Lung (tissue), 12 donors: Measurements from ENCODE around the gene ULK2. TPM values are rescaled to one million over a fixed set of nuclear protein-coding genes. Genes with fewer than 3 reads are reported as not detected.
"Not testable (repeated sequence)": the region's sequence is repeated elsewhere in the genome, so short reads cannot be mapped to it uniquely, and the experiment has no call there.

ENCODE experiments used
- ATAC-seq: fragments of 200-7000 bp; cut with Tn5 transposase; one replicate; pipeline ENCODE4 v1.9.1; 2020; ENCODE audit warnings: moderate number of reproducible peaks; ENCODE audit not compliant: insufficient read depth, low FRiP score
- DNase-seq, 3 donors: peaks; one replicate each; pipeline ENCODE4 v3.0.0-alpha.2; 2013 to 2017
- H3K27ac ChIP-seq, 2 donors: one replicate each; pipeline ENCODE4 v1.5.1; 2013; ENCODE audit warnings: mild to moderate bottlenecking in 2 of 2, moderate library complexity in 2 of 2, control low read depth in 1 of 2, inconsistent platforms in 1 of 2, low read depth in 1 of 2, low read length in 1 of 2
- H3K27me3 ChIP-seq, 3 donors: one replicate each; pipeline ENCODE4 v1.5.1; 2013; ENCODE audit warnings: low read length in 2 of 3; ENCODE audit not compliant: control insufficient read depth in 3 of 3, insufficient read depth in 3 of 3
- H3K36me3 ChIP-seq, 4 donors: one replicate each; pipeline ENCODE4 v1.5.1; 2013; ENCODE audit warnings: low read length in 4 of 4, mild to moderate bottlenecking in 1 of 4, moderate library complexity in 1 of 4; ENCODE audit not compliant: control insufficient read depth in 4 of 4, insufficient read depth in 4 of 4
- H3K4me1 ChIP-seq, 5 donors: one replicate each; pipeline ENCODE4 v1.5.1; 2013; ENCODE audit warnings: low read length in 5 of 5, mild to moderate bottlenecking in 2 of 5, moderate library complexity in 1 of 5; ENCODE audit not compliant: control insufficient read depth in 5 of 5, insufficient read depth in 5 of 5
- H3K4me3 ChIP-seq: one replicate; pipeline ENCODE4 v1.5.1; 2013; ENCODE audit warnings: mild to moderate bottlenecking, control low read depth, moderate library complexity
- H3K9ac ChIP-seq, 2 donors: one replicate each; pipeline ENCODE4 v1.5.1; 2013; ENCODE audit warnings: low read length in 2 of 2, control low read depth in 1 of 2; ENCODE audit not compliant: insufficient read depth in 1 of 2
- H3K9me3 ChIP-seq, 4 donors: one replicate each; pipeline ENCODE4 v1.5.1; 2013; ENCODE audit warnings: low read length in 3 of 4, mild to moderate bottlenecking in 1 of 4, moderate library complexity in 1 of 4; ENCODE audit not compliant: control insufficient read depth in 4 of 4, insufficient read depth in 3 of 4
- CTCF ChIP-seq: IDR thresholded peaks from 2 replicates; pipeline ENCODE4 v1.5.1; 2012; ENCODE audit warnings: mild to moderate bottlenecking; ENCODE audit errors: control extremely low read depth, extremely low read depth
- WGBS, 2 donors: extraction: QIAGEN DNeasy Blood & Tissue Kit; methylation state at CpG; one replicate each; pipeline ENCODE4 v1.1.7; 2013; 5-methylcytosine and 5-hydroxymethylcytosine counted together
- polyA plus RNA-seq, 2 donors: library from polyadenylated mRNA; stranded (reverse); fragments of 200-250 nt; gene quantifications; one replicate each; pipeline ENCODE4 v1.2.1, GENCODE V29; 2013
- total RNA-seq, 2 donors: library from RNA; depleted of rRNA in 1 of 2; stranded (reverse); fragments of >200 nt in 1 of 2; gene quantifications; one replicate each; pipeline ENCODE4 v1.2.1, GENCODE V29; 2014 to 2021
- donor health status: control.
- donor health status: control.
- donor health status: Bipolar disorder and iron deficiency.
- donor health status: healthy.
- donor health status: DM: yes; HTN: yes; CAD: no.

ULK2 gene
- total and polyA plus RNA-seq, 4 donors: 5.8 to 61.4 (median 16.5) TPM

- no peaks in the 10 kb centered on the region for H3K27me3 ChIP-seq
- DNase-seq: peak; percentile 79 to 88 (median 85)
- TF ChIP-seq CTCF: no peak
Measured at GRCh38 chr17:19867079-19867328, 732 bp downstream of the ULK2 start.

GRCh38 chr17:19865021-19865420 lies 2.7 kb downstream of the ULK2 start:
- H3K36me3 ChIP-seq: peaks cover 0 to 16% (median 3%) of the 10 kb centered on the region in 4 donors
- no peak overlapping the region for H3K4me3 ChIP-seq
- H3K9me3 ChIP-seq: no peaks in the 10 kb centered on the region
- H3K4me1 ChIP-seq: peaks cover 0 to 14% (median 3%) of the 10 kb centered on the region in 5 donors
- H3K27ac ChIP-seq: no peak overlapping the region
- peak overlapping the region in 1 of 2 donors; percentile 34 for H3K9ac ChIP-seq
- TF ChIP-seq CTCF: no peak
- H3K27me3 ChIP-seq: no peaks in the 10 kb centered on the region
- DNase-seq: no peak
- ATAC-seq: no peak
- WGBS, 2 donors: 73 to 77% methylated on average over 3 of the region's 3 CpGs

More at GRCh38 chr17:19867079-19867328, 732 bp downstream of the ULK2 start:
- H3K4me3 ChIP-seq: peak overlapping the region; percentile 92
- H3K4me1 ChIP-seq: peaks cover 0 to 14% (median 3%) of the 10 kb centered on the region in 5 donors
- no peaks in the 10 kb centered on the region for H3K9me3 ChIP-seq
- peaks cover 0 to 12% (median 3%) of the 10 kb centered on the region in 4 donors for H3K36me3 ChIP-seq
- 0% methylated on average over 27 of the region's 27 CpGs for WGBS, 2 donors
- H3K9ac ChIP-seq: peak overlapping the region; percentile 68 to 77
- peak; percentile 77 for ATAC-seq
- peak overlapping the region; percentile 72 to 96 for H3K27ac ChIP-seq

GRCh38 chr17:19860647-19861177 lies 7.0 kb downstream of the ULK2 start:
- H3K27ac ChIP-seq, ATAC-seq, H3K9ac ChIP-seq, H3K4me3 ChIP-seq, H3K4me1 ChIP-seq, H3K9me3 ChIP-seq, H3K27me3 ChIP-seq, DNase-seq: not testable (repeated sequence)
- WGBS, 2 donors: 98% methylated on average over 9 of the region's 9 CpGs
- peaks cover 2 to 25% (median 5%) of the 10 kb centered on the region in 4 donors for H3K36me3 ChIP-seq

GRCh38 chr17:19857640-19858039 lies 10.1 kb downstream of the ULK2 start:
- Histone ChIP-seq H3K4me3 (no peak overlapping the region), H3K27ac (no peak overlapping the region), H3K9me3 (no peaks in the 10 kb centered on the region), H3K9ac (no peak overlapping the region), H3K36me3 (peaks cover 2 to 15% (median 5%) of the 10 kb centered on the region in 4 donors), H3K27me3 (no peaks in the 10 kb centered on the region), H3K4me1 (no peaks in the 10 kb centered on the region)
- DNase-seq (no peak), ATAC-seq (no peak)
- no peak for TF ChIP-seq CTCF
- WGBS, 2 donors: 71 to 80% methylated on average over 2 of the region's 2 CpGs
